Neural cell (in vitro differentiated cells): ENCODE results near the gene COL25A1. TPM values are rescaled to one million over a fixed set of nuclear protein-coding genes. Genes with fewer than 3 reads are reported as not detected.

ENCODE experiments used
- H2AFZ ChIP-seq: fragments of 200-600, 300-800 bp; sonication (generic), shearing (Covaris generic); 2 replicates; pipeline ENCODE4 v1.6.0; 2014; ENCODE audit warnings: low read depth, mild to moderate bottlenecking, antibody characterized with exemption, low read length, moderate library complexity
- H3F3A ChIP-seq: fragments of 200-600 bp; shearing (Covaris generic); 2 replicates; pipeline ENCODE4 v1.6.1; 2016; ENCODE audit warnings: mild to moderate bottlenecking, moderate library complexity, mixed read lengths, antibody characterized with exemption, low read length; ENCODE audit not compliant: insufficient read depth, poor library complexity, severe bottlenecking
- H3K27ac ChIP-seq: fragments of 200-600, 300-800 bp; sonication (generic), shearing (Covaris generic); 2 replicates; pipeline ENCODE4 v1.5.1; 2014; ENCODE audit warnings: mild to moderate bottlenecking, low read length, moderate library complexity
- H3K27me3 ChIP-seq: fragments of 300-800, 200-600 bp; sonication (generic), shearing (Covaris generic); 2 replicates; pipeline ENCODE4 v1.6.0; 2014; ENCODE audit warnings: mild to moderate bottlenecking, low read depth, low read length, moderate library complexity; ENCODE audit not compliant: insufficient read depth
- H3K36me3 ChIP-seq: fragments of 300-800, 200-600 bp; sonication (generic), shearing (Covaris generic); 2 replicates; pipeline ENCODE4 v1.5.1; 2014; ENCODE audit warnings: mild to moderate bottlenecking, antibody characterized with exemption, low read length, moderate library complexity; ENCODE audit not compliant: insufficient read depth
- H3K4me2 ChIP-seq: fragments of 300-800, 200-600 bp; sonication (generic), shearing (Covaris generic); 2 replicates; pipeline ENCODE4 v1.6.0; 2014; ENCODE audit warnings: mild to moderate bottlenecking, low read length
- H3K4me3 ChIP-seq: fragments of 300-800, 200-600 bp; sonication (generic), shearing (Covaris generic); 2 replicates; pipeline ENCODE4 v1.5.1; 2014; ENCODE audit warnings: mild to moderate bottlenecking, low read length, moderate library complexity
- H3K79me2 ChIP-seq: fragments of 200-600 bp; shearing (Covaris generic); replicated peaks from 2 replicates; pipeline ENCODE4 v1.6.0; 2014; ENCODE audit warnings: mild to moderate bottlenecking, low read length, moderate library complexity; ENCODE audit not compliant: insufficient read depth
- H3K9ac ChIP-seq: fragments of 300-800, 200-600 bp; sonication (generic), shearing (Covaris generic); 2 replicates; pipeline ENCODE4 v1.6.1; 2016; ENCODE audit warnings: mild to moderate bottlenecking, low read length, mixed read lengths
- H3K9me2 ChIP-seq: fragments of 200-600 bp; shearing (Covaris generic); 2 replicates; pipeline ENCODE4 v1.6.1; 2016; ENCODE audit warnings: mild to moderate bottlenecking, low read length, mixed read lengths; ENCODE audit not compliant: insufficient read depth
- H3K9me3 ChIP-seq: fragments of 200-600, 300-800 bp; sonication (generic), shearing (Covaris generic); 2 replicates; pipeline ENCODE4 v1.6.1; 2016; ENCODE audit warnings: mild to moderate bottlenecking, mixed run types, low read length, moderate library complexity, mixed read lengths
- H4K20me1 ChIP-seq: fragments of 200-600 bp; shearing (Covaris generic); 2 replicates; pipeline ENCODE4 v1.6.1; 2016; ENCODE audit warnings: mild to moderate bottlenecking, mixed run types; ENCODE audit not compliant: insufficient read depth
- CTCF ChIP-seq: fragments of 450-650 bp; IDR thresholded peaks from 2 replicates; pipeline ENCODE4 v1.5.1; 2014; ENCODE audit warnings: antibody characterized with exemption, mild to moderate bottlenecking, moderate library complexity; ENCODE audit not compliant: poor library complexity, severe bottlenecking
- EP300 ChIP-seq: fragments of 450-650 bp; conservative IDR thresholded peaks from 2 replicates; pipeline ENCODE4 v1.6.1; 2014; ENCODE audit warnings: antibody characterized with exemption, mild to moderate bottlenecking, moderate library complexity; ENCODE audit not compliant: poor library complexity, severe bottlenecking
- EZH2 ChIP-seq: fragments of 200-600, 300-800 bp; shearing (Covaris generic), sonication (generic); IDR thresholded peaks from 2 replicates; pipeline ENCODE4 v1.6.1; 2014; ENCODE audit warnings: antibody characterized with exemption, low read length, borderline replicate concordance, mild to moderate bottlenecking; ENCODE audit not compliant: insufficient read depth, poor library complexity, severe bottlenecking
- MXI1 ChIP-seq: fragments of 450-650 bp; conservative IDR thresholded peaks from 2 replicates; pipeline ENCODE4 v1.6.1; 2014; ENCODE audit warnings: antibody characterized with exemption, mild to moderate bottlenecking; ENCODE audit not compliant: poor library complexity, severe bottlenecking
- POLR2AphosphoS5 ChIP-seq: IDR thresholded peaks from 2 replicates; pipeline ENCODE4 v1.6.1; 2012
- RAD21 ChIP-seq: fragments of 450-650 bp; conservative IDR thresholded peaks from 2 replicates; pipeline ENCODE4 v1.6.1; 2014; ENCODE audit warnings: antibody characterized with exemption, mild to moderate bottlenecking, moderate library complexity
- REST ChIP-seq: IDR thresholded peaks from 2 replicates; pipeline ENCODE4 v1.6.1; 2012; ENCODE audit warnings: borderline replicate concordance
- SMC3 ChIP-seq: fragments of 450-650 bp; conservative IDR thresholded peaks from 2 replicates; pipeline ENCODE4 v1.6.1; 2014; ENCODE audit warnings: antibody characterized with exemption, mild to moderate bottlenecking, moderate library complexity; ENCODE audit not compliant: poor library complexity
- TAF1 ChIP-seq: IDR thresholded peaks from 2 replicates; pipeline ENCODE4 v1.6.1; 2012; ENCODE audit warnings: low read depth
- polyA plus RNA-seq: library from polyadenylated mRNA; depleted of rRNA; stranded (reverse); fragments of >200 nt; gene quantifications from 2 replicates; pipeline ENCODE4 v1.2.3, GENCODE V29; 2014

The COL25A1 gene
- polyA plus RNA-seq, 1 donor from 2014 or later, result 32.3 TPM

- Histone ChIP-seq H3K4me2 (no peak overlapping the region), H3K36me3 (no peaks in the 10 kb centered on the region), H2AFZ (no peak overlapping the region), H3K9ac (no peak overlapping the region), H3K9me2 (no peaks in the 10 kb centered on the region), H3K4me3 (no peak overlapping the region), H3K27ac (no peak overlapping the region), H3K9me3 (no peaks in the 10 kb centered on the region), H3K79me2 (no peaks in the 10 kb centered on the region), H3F3A (no peaks in the 10 kb centered on the region), H4K20me1 (no peaks in the 10 kb centered on the region), H3K27me3 (no peaks in the 10 kb centered on the region)
- TF ChIP-seq POLR2AphosphoS5 (no peak), TAF1 (no peak), REST (no peak), EZH2 (no peak), MXI1 (no peak), RAD21 (no peak), CTCF (no peak), EP300 (no peak), SMC3 (no peak)
These were observed 420.5 kb downstream of the COL25A1 start for GRCh38 chr4:108881986-108882385.

- no peak overlapping the region for H3K4me2 ChIP-seq
- TF ChIP-seq REST (no peak), POLR2AphosphoS5 (no peak), MXI1 (no peak), EP300 (no peak), RAD21 (no peak), TAF1 (no peak)
These were observed 421.3 kb downstream of the COL25A1 start for GRCh38 chr4:108881190-108881589.

More at GRCh38 chr4:108881190-108881589, 421.3 kb downstream of the COL25A1 start:
- H3K4me3 ChIP-seq, result no peak overlapping the region
- H3K9me2 ChIP-seq, result no peaks in the 10 kb centered on the region
- no peak overlapping the region for H3K9ac ChIP-seq
- no peaks in the 10 kb centered on the region for H4K20me1 ChIP-seq
- no peaks in the 10 kb centered on the region for H3K9me3 ChIP-seq
- H3F3A ChIP-seq, result no peaks in the 10 kb centered on the region
- no peak overlapping the region for H2AFZ ChIP-seq
- no peaks in the 10 kb centered on the region for H3K27me3 ChIP-seq
- H3K36me3 ChIP-seq, result no peaks in the 10 kb centered on the region
- H3K79me2 ChIP-seq, result no peaks in the 10 kb centered on the region
- H3K27ac ChIP-seq, result no peak overlapping the region
